Inferior parietal cortex (tissue), 1 donor: ENCODE measurements around the gene CEP170.
A peak's percentile ranks its signal among the peaks of the same experiment; 100 is the strongest.
"Not testable (repeated sequence)": the region's sequence is repeated elsewhere in the genome, so short reads cannot be mapped to it uniquely, and the experiment has no call there.

Source experiments
- DNase-seq: peaks from one replicate; pipeline ENCODE4 v3.0.0-alpha.2; 2016; ENCODE audit errors: extremely low spot score

The CEP170 gene

GRCh38 chr1:243234978-243235647 is 20.0 kb downstream of the CEP170 start:
- no peak for DNase-seq

DNA sequence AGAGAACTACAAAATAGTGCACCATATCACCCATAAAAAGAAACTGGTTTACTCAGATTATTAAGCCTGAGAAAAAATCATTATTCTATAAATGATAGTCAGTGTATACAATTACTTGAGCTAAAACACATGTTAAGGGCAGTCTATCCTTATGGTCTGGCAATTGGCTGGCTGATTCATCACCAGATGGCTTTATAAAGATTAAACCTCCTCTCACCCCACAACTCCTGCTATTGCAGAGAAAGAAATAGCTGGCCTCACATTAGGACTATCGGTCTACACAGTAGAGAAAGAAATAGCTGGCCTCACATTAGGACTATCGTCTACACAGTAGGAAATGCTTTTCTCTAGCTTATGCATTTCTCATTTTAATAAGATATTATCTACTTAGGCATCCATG is 21.2 kb downstream of the CEP170 start:
- no peak for DNase-seq

GRCh38 chr1:243230914-243231313 is 24.2 kb downstream of the CEP170 start:
- DNase-seq: no peak

DNA sequence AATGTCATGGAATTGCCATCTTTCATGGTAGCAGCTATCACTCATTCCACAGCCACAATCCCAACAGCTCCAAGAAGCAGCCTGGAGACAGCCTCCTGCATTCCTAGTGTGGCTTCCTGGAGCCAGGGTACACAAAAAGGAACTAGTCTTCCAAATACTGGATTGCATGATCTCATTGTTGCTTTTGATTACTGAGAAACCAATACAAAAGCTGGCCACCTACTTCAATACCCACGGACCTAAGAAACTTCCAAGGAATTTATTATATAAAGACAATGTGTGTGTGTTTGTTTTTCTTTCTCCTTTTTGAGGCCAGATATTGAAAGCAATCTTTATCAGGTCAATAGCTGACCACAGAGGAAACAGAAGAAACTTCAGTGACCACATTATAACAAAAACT is 25.6 kb downstream of the CEP170 start:
- no peak for DNase-seq

DNA sequence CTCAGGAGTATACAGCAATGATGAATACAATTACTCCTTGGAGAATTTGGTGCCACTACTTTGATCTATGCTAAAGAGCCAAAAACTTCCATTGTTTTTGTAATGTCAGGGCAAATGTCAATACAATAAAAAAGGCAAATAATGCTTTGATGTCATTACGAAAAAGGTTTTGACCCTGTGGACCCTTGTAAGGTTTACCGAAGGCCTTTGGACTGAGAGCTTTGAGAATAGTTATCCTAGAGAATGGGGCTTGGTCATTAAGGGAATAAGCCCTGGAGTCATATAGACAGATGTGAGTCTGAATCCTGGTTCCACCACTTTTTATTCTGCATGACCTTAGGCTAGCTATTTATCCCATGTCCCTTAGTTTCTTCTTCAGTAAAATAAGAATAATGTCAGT is 27.5 kb downstream of the CEP170 start:
- no peak for DNase-seq

DNA sequence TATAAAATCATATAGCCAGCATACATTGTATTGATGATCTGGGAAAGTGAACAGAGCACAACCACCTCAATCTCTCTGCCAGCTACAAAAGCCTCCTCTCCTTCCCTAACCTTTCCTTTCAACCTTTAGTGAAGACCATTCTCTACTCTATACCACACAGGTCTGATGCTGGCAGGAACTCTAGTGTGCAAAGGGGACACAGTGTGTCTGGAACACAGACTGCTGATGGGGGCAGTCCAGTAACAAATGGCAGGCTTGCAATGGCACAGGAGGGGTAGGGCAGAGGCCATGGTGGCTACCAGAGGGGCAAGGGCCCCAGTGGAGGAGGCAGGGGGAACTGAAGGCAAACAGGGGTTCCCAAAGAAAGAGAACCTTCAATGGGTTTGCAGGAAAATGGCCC is 37.0 kb downstream of the CEP170 start:
- DNase-seq: no peak

- no peak for DNase-seq
Observed at GRCh38 chr1:243217349-243217748, 37.7 kb downstream of the CEP170 start.

DNA sequence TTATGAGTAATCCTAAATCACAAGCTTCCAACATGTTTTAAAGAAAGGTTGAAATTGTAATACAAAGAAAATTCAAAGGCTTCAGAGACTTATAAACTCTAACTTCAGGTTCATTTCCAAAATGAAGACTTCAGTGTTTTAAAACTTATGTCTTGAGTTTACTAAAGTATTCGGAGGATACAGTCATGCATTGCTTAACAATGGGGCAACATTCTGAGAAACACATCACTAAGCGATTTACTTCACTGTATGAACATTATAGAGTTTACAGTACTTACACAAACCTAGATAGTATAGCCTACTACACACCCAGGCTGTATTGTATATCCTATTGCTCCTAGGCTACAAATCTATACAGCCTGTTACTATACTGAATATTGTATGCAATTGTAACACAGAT is 38.3 kb downstream of the CEP170 start:
- DNase-seq: no peak

DNA sequence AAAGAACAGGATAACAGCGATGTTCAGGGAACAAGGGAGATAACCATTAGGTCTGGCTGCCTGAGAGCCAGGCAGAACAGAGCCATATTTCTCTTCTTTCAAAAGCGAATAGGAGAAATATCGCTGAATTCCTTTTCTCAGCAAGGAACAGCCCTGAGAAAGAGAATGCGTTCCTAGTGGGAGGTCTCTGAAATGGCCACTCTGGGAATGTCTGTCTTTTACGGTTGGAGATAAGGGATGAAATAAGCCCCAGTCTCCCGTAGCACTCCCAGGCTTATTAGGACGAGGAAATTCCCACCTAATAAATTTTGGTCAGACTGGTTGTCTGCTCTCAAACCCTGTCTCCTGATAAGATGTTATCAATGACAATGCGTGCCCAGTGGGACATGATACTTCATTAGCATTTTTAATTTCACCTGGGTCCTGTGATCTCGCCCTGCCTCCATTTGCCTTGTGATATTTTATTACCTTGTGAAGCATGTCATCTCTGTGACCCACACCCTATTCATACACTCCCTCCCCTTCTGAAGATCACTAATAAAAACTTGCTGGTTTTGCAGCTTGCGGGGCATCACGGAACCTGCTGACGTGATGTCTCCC is 39.7 kb downstream of the CEP170 start:
- not testable (repeated sequence) for DNase-seq

DNA sequence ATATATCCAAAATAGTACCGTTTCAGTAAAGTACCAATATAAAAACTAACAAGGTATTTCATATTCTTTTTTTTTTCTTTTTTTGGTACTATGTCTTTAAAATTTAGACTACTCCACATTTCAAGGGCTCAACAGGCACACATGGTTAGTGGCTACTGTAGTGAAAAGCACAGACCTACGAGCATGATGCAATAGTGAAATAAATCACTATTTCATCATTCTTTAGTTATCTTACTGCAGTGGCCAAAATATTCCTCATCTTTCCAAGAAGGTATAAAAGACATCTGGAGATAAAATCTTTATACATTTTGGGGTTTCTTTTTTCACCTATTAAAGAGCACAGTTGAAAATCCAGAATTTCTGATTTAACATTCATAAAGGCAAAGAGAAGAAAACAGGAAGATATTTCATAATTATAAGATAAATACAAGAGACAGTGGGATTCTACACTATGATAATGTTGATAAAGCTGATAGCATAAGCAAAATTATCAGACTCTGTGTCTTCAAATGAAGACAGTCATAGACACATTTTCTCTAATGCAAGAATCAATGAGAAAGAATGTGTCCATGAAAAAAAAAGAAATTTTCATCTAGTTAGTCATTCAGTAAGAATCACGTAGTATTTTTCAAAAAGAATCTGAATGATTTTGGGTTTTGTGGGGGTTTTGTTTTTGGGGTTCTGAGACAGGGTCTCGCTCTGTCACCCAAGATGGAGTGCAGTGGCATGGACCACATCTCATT is 41.9 kb downstream of the CEP170 start:
- DNase-seq: no peak

DNA sequence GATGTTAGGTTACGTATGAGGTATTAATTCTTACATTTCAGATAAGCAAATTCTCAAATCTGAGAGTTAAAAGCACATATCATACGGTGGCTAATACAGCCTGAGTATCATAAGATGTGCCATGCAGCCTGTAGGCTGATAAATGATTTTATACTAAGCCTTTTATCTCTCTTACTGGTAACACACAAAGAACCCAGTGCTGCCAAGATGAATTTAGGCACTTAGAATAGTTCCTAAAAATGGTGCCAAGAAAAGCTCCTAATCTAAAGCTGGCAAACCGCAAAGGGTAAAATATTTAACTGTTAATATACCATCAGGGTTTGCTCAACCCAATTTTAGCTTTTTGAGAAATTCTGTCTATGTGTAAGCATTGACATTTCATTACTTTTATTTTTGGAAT is 43.1 kb downstream of the CEP170 start:
- DNase-seq: not testable (repeated sequence)

DNA sequence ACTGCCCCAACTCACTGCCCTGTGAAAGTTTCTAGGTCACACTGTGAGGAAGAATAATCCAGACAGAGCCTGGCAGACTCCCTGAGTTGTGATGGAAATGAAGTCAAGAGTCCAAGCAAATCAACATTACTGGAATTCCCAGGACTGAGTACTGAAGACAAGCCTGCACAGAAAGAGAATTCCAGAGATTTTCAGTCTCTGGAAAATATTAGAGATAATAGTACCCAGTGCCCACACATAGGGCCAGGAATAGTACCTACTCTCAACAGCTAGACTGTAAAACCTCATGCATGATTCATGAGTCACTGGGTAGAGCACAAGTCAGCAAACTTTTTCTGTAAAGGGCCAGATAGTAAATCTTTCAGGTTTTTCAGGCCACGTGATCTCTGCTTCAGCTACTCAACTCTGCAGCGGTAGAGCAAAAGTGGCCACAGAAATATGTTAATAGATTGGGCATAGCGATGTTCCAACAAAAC is 50.0 kb downstream of the CEP170 start:
- not testable (repeated sequence) for DNase-seq

- DNase-seq: not testable (repeated sequence)
Observed at GRCh38 chr1:243204336-243204735, 50.7 kb downstream of the CEP170 start.

- DNase-seq: not testable (repeated sequence)
Observed at GRCh38 chr1:243203196-243203595, 51.9 kb downstream of the CEP170 start.

- not testable (repeated sequence) for DNase-seq
Observed at GRCh38 chr1:243201316-243201715, 53.8 kb downstream of the CEP170 start.

- DNase-seq: not testable (repeated sequence)
Observed at GRCh38 chr1:243197524-243197923, 57.6 kb downstream of the CEP170 start.

- DNase-seq: not testable (repeated sequence)
Observed at GRCh38 chr1:243193330-243193729, 61.8 kb downstream of the CEP170 start.

DNA sequence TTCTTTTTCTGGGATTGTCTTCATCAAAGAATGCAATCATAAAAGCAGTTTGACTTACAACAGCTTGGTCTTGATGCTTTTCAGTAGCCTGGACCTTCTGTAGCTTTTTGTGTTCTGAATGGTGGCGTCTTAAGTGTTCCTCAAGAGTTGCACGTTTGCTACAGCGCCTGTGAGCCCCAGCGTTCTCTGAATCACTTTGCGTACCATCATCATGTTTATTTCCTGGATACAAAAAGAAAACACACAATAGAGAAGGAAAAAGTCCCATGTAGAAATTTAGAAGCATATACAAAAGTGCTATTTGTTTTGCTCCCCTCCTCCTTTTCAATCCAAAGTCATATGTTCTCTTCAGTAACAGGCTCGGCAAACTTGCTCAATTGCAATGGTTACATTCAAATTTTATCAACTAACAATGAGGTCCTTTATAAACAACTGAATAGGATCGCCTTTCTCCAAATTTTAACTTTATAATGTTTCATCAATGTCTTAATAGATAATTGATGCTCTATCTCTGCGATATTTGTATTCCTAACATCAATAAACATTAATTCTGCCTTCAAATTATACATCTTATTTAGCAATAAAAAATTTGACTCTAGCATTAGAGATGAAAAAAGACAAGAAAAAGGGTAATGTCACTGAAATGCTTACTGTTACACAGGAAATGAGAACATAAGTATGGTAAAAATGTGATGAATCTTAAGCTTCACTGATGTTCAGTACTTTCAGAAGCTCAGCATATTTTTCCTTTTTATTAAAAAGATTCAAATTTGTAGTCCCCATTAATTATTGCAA is 68.7 kb downstream of the CEP170 start:
- peak; percentile 38 for DNase-seq

GRCh38 chr1:243184787-243185186 is 70.3 kb downstream of the CEP170 start:
- not testable (repeated sequence) for DNase-seq

GRCh38 chr1:243183661-243184060 is 71.4 kb downstream of the CEP170 start:
- DNase-seq: not testable (repeated sequence)

DNA sequence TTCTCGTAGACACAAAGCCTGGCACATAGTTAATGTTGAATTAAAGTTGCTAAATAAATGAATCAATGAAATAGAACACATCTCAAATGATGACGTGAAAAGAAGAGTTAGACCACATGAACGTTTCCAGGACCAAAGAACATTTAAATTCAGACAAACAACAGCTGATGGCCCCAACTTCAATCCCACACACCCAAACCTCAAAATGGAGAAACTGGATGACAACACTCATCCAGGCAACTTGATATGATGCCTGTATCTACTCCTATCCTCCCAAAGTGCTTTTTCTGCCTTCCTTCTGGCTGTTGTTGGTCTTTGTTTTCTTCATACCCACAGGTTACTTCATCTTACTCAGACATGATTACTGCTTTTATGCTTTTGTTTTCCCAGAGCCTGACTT is 71.9 kb downstream of the CEP170 start:
- DNase-seq: not testable (repeated sequence)

- no peak for DNase-seq
Observed at GRCh38 chr1:243179720-243180119, 75.4 kb downstream of the CEP170 start.
